ENCODE results near the gene NEURL1B.
"Not testable (repeated sequence)": the region's sequence is repeated elsewhere in the genome, so short reads cannot be mapped to it uniquely, and the experiment has no call there.

NEURL1B gene

DNA sequence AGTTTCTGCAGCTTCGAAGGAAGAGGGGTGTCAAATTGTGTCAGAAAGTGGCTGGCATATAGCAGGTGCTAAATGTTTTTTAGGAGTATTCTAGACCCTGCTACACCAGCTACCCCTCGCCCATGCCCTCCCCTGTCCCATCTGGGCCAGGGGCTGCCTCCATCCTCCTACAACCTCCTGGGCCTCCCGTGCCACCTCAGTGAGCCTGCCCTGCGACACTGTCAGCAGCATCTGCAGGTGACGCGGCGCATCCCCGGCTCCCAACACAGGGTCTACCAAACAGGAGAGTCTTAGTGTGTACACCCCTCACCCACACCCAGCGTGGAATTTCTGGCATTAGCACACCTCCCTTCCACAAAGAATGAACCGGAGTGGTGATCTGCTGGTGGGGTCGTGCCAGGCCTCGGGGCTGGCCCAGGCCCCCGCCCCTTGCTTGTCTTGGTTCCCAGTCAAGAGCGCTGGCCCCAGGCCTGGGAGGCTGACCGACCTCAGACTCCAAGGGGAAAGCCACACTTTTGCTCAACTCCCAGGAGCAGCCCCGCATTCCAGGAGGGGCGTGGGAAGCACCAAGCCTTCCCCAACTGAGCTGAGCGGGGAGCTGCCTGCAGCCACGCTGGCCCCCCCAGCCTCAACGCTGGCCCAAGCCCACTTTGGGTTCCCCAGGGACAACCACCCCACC is 55.2 kb downstream of the NEURL1B start:
- no peak for DNase-seq (ENCODE audit: low spot score)

DNA sequence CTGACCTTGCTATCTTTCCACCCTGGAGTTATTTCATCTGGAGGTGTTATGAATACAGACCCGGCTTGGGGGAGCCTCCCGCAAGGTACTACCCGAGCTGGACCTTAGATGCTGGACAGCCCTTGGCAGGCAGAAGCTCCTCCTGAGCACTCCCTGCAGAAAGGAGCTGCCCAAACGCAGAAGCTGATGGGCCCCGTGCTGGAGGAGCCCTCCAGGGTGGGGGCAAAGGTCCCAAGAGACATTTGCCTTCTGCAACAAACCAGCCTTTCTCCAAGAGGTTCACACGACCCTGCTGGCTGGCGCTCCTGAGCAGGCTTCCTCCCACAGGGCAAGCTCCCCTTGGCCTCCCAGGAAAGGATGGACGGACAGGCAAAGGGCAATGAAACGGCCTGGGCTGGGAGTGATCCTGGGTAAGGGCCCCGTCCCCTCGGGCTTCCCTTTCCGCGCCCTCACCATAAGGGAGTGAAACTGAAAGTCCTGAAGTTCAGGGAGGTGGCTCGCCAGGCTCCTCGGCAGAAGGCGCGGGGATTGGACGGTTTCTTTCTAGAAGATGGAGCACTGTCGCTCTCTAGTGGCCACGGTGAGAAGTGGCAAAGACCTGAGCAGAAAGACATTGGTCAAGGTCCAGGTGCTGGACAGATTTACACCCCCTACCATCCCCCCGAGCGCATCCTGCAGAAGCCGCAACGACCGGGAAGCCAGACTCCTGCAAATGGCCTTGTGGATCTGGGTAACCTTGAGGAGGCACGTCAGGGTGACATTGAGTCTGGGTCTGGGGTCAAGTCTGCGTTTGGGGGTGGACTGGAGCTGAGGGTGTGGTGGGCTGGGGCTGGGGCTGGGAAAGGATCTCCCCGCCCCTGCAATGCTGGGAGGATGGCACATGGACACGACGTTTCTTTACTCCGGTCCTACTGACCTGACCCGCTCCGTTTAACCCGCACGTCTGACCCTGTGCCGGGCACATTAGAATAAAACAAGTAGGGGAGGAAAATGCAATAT is 56.4 kb downstream of the NEURL1B start:
- peak; percentile 86 for DNase-seq (ENCODE audit: low spot score)

DNA sequence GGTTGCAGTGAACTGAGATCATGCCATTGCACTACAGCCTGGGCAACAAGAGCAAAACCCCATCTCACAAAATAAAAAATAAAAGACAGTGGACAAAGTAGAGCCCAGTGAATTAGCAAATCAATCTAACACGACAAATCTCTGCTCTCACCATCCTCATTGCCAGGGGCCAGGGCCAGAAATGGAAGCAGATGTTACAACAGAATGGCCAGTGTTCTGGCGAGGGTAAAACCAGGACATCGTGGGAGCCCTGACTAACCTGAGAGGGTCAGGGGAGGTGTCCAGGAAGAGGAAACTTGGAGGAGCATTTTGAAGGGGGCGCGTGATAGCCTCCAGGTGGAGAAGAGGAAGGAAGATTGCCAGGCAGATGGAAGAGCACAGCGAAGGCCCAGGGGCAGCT is 58.4 kb downstream of the NEURL1B start:
- no peak for DNase-seq (ENCODE audit: low spot score)

DNA sequence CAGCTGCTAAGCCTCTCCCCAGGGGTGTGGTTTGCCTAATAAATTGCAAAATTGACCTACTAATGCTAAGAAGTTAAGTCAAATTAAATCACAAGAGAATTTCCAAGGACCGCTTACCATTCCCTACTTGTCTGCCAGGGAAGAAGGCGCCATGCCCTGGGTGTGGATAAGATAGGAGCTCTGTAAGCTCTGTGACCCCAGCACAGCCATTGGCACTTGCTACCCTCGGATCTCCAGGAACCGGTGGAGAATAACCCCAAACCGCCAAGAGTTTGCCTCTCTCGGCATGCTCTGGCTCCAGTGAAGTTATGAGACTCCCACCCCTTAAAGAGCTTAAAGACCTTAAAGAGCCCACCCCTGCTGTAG is 58.9 kb downstream of the NEURL1B start:
- no peak for DNase-seq (ENCODE audit: low spot score)

DNA sequence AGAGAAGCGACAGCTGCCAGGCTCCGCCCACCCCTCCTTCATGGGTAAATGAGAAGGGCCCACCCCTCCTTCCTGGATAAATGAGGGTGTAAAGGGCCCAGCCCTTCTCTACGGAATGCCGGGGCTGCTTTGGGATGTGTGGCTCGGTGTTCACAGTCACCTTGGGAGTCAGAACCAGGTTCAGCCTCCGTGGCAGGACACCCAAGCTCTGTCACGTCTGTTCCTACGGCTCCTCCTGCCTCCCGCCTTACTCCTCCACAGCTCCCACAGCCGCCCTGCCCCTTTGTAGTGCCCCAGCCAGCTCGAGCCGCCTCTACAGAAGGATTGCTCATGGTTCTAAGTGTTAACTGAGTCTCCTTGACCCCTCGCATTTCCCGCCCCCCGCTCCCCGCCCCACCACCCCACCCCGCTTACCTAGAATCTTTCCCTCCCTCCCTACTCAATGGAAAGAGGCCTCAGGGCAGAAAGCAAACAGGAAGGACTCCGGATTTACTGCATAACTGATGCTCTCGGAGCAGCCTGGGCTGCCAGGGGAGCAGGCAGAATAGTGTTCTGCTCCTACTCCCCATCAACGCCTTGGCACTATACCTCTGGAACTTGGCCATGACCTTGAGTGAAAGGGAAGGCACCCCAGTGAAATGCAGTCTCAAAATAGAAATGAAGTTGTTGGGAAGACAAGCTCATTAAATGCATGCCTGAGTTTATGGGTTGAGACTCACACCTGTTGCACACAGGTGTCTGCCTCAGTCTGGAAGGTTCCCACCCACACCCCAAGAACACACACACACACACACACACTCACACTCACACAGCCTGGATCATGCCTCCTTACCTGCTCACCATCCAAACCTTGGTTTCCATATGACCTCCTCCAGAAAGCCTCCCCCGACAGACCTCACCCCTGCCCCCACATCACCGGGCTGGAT is 59.6 kb downstream of the NEURL1B start:
- no peak for DNase-seq (ENCODE audit: low spot score)

DNA sequence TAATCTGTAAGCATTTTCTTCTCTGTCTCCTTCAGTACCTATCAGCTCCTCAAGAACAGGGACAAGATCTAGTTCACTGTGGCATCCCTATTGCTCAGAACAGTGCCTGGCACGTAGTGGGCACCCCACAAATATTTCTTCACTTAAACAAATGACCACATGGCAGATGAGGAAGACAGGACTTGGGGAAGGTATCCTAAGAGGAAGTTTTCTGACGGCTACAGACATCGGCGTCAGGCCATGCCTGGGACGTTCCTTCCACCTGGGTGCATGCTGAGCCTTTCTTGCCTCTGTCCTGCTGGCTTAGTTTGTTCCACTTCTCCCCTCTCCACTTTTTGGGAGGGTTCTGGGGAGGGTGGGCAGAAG is 60.2 kb downstream of the NEURL1B start:
- DNase-seq (ENCODE audit: low spot score) = no peak

DNA sequence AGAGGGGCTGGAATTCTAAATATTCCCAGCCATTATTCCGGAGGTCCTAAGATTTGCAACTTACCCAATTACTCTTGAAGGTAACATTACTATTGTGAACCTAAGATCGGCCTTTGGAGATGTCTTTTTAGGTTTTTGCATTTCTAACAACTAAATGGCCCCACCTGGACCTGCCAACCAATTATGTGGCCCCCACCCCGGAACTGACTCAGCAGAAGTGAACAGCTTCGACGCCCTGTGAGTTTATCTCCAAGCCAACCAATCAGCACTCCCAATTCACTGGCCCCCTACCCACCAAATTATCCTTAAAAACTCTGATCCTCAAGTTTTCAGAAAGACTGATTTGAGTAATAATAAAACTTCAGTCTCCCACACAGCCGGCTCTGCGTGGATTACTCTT is 62.9 kb downstream of the NEURL1B start:
- DNase-seq (ENCODE audit: low spot score) = no peak

DNA sequence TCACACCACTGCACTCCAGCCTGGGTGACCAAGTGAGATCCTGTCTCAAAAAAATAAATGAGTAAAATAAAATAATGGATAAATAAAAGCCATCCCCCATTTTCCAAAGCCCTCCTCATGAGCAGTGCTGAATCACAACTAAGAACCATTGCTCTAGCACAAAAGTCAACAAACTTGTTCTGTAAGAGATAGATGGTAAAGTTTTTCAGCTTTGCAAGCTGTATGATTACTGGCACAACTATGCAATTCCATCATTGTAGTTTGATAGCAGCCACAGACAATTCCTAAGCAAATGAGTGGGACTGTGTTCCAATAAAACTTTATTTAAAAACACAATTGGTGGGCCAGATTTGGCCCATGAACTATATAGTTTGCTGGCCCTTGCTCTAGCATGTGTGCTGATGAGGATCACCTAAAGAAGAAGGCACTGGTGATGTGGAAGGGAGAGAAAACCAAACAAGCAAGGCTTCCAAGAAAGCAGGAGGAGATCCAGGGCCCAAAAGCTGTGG is 64.6 kb downstream of the NEURL1B start:
- no peak for DNase-seq (ENCODE audit: low spot score)

DNA sequence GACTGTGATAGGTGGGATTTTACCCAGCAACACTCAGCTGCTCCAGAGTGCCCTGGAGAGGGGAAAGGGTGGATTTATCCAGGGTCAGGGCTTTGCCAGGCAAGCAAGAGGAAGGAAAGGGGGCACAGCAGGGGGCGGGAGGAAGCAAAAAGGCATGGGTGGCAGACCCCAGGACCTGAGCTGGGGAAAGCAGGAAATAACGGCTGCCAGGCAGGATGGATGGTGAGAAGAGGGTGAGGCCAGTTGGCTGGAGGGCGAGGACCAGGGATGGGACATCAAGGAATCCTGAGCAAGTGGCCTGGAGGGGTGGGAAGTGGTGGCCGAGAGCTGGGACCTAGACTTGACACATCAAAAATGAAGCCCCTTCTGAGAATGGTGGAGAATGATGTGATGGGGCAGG is 65.7 kb downstream of the NEURL1B start:
- DNase-seq (ENCODE audit: low spot score) = no peak

DNA sequence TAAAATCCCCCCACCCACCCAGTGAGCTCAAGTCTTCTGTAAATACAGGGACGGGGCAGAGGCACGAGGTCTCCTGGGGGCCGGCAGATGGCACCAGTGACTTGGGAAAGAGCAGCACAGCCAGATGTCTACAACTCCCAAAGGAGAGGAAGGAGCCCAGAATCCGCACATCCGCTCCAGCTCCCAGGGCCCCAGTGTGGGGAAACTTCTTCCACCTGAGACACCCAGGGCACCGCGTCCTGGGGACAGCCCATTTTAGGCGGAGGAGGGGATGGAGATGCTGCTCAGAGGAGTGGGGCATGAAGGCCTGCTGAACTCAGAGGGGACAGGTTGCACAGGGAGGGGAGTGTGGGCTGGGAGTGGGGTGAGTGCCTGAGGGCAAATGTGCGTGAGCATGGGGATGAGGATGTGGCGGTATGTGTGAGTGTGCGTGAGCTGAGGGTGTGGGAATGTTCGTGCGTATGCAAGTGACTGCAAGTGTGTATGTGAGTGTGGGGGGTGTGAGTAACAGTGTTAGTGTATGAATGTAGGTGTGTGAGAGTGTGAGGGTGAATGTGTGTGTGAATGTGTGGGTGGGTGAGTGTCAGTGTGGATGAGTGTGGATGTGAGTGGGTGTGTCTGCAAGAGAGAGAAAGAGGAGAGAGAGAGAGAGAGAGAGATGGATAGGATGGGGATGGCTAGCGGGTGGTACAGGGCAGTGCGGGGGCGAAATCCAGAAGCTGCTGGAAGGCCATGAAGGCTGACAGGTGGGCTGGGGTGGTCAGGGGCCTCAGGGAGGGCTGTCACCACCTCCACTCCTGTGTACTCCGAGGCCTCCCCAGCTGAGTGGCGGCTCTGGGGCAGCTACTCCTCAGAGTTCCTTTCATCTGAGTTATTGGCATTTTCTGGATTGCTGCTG is 66.5 kb downstream of the NEURL1B start:
- no peak for DNase-seq (ENCODE audit: low spot score)

DNA sequence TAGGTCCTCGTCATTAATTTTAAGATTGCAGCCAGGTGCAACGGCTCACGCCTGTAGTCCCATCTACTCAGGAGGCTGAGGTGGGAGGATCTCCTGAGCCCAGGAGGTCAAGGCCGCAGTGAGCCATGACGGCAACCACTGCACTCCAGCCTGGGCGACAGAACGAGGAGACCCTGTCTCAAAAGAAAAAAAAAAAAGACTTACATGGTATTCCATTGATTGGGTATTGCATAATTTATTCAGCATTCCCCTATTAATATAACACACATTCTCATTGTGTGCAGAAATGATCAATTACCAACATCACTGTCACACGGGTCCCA is 67.1 kb downstream of the NEURL1B start:
- DNase-seq (ENCODE audit: low spot score) = no peak

DNA sequence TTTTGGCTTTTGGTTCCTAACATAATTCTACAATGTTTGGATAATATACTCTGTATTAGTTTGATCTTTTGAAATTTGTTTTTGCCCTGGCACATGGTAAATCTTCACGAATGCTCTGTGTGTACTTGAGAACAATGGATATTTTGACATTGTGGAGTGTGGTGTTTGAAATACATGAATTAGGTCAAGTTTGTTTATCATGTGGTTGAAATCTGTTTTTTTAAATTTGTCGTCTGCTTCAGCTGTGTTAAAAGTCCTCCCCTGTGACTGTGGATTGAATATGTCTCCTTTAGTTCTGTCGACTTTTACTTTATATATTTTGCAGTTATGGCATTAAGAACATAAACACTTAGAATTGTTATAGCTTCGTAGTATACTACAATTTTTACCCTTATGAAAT is 69.6 kb downstream of the NEURL1B start:
- no peak for DNase-seq (ENCODE audit: low spot score)

DNA sequence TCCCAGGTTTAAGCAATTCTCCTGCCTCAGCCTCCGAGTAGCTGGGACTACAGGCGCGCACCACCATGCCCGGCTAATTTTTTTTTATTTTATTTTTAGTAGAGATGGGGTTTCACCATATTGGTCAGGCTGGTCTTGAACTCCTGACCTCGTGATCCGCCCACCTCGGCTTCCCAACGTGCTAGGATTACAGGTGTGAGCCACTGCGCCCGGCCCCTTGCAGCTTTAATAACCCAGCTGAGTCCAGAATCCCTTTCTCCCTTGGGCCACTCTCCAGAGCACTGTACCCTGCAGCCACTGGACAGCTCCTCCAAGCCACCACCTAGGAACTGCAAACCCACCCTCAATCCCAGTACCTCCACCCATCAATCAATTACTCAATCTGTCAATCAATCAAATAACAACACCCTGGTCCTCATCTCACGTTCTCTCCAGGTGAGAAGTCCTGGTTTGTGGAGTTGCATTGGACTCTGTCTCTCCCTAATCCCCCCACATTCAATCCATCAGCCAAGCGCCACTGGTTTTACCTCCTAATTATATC is 70.3 kb downstream of the NEURL1B start:
- DNase-seq (ENCODE audit: low spot score) = not testable (repeated sequence)

DNA sequence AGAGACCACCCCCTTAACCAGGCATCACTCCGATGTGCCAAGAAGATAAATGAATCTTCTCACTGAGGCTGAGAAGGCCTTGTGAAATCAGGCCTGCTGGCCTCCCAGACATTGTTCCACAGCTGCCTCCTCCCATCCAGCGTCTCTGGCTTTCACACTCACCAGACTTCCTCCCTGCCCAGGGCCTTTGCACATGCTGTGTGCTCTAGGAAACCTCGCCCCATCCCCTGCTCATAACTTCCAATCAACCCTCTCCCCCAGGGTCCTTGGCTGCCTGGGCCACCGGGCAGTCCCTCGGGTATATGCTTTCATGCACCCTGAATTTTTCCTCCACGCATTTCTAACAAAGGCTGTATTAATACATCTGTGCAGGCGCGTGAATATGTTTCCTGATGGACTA is 71.5 kb downstream of the NEURL1B start:
- no peak for DNase-seq (ENCODE audit: low spot score)

DNA sequence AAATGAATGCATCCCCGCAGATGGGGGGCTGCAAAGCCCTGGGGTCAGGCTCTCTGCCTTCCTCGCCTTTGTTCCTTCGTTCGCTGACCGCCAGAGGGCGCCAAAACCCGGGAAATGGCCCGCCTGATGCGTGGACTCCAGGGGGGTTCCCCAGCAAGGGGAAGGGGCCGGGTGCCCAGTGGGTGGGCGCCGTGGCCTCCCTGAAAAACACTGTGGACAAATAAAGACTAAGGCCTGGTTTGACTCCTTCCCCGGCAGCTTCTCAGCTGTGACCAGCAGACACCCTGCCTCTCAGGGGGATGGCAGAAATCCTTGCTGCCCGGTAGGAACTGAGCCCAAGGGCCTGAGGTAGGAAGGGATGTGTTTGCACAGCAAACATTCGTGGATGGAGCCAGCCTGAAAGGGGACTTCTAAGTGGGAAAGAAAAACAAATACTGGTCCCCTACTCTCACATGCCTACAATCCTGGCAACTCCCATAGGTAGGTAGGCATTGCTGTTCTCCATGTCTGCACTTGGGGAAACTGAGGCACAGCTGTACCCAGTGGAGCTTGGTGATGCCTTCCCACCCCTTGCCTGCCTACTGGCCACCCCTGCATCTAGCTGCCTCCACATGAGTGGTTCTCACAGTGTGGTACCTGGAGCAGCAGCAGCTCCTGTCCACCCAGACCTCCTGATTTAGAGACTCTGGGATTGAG is 72.2 kb downstream of the NEURL1B start:
- DNase-seq (ENCODE audit: low spot score) = peak; percentile 61

DNA sequence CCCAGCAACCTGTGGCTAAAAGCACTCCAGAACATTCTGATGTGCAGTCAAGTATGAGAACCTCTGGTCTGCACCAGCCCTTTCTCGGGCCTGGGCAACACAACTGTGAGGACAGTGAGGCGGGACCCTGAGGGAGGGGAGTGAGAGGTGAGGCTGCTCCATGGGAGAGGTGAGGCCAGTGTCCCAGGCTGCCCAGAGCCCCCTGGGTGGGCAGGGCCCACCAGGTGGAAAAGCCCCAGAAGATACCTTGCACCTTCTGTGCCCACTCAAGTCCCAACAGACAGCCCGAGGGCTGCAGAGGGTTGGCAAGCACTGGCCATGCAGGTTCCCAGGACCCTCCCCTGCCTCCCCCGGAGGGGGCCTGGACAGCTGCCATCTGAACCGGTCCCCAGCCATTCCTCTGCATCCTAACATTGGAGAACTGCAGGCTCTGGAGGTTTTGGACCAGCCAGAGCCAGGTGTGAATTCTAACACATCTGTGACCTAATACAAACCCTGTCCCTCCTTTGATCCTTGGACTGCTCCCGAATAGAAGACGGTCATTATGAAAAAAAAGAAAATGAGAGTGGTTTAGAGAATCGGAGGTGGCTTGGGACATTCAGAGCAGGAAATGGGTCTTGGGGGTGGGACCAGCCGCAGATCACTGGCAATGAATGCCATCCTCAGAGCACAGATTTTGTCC is 72.9 kb downstream of the NEURL1B start:
- no peak for DNase-seq (ENCODE audit: low spot score)

DNA sequence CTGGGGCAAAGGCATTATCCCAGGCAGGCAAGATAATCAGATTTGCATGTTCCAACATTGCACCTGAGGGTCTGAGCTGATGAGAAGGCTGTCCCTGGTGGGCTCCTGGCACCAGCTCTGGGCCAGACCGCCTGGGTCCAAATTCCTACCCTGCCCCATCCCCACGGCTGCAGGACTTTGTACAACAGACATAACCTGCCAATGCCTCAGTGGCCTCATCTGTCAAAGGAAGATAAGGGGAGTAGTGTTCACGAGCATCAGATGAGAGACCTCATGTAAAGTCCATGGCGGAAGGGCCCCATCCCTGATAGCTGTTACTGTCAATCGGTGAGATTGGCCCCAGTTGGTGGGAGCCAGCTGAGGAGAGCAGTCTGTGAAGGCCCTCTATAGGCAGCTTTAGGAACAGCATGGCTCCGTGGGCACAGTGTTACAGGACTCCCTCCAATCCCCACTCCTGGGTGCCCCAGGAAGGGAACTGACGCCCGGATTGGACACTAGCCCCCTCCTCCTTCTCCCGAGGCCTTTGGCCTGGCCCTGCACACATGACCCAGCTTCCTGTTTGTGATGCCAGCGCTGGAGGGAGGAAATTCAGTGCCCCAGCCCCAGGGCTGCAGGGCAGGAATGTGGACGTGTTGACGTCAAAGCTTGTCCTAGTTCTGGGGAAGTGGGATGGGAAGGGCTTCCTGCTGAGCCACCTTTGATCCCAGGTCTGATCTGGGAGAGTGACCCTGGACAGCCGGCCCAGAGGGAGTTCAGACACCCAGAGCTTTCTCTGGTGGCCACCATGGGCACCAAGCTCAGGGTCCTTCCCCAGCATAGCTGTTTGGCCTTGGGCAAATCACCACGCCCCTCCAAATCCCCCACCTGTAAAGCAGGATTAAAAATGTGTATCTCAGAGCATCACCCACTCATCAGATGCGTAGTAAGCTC is 73.7 kb downstream of the NEURL1B start:
- peak; percentile 64 for DNase-seq (ENCODE audit: low spot score)

DNA sequence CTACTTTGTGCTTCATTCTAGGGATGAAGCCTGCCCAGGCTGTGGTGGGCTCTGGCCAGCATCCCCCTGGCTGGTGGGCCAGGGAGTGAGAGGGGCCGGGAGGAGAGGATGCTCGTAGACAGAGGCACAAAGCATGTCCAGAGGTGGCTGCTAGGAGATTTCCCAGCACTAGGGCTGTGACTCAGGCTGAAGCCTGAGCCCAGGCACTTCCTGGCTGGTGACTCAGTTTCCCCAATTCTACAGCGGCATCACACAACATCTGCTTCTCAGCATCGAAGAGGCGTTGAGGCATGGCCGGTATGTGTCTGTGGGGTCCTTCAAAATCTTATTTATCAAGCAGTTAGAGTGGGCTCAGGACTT is 74.3 kb downstream of the NEURL1B start:
- no peak for DNase-seq (ENCODE audit: low spot score)

Measured in hematopoietic multipotent progenitor cell treated with erythropoietin and hydrocortisone succinate and interleukin-3 and kit ligand, for 15 days (in vitro differentiated cells).